Mammary epithelial cell (primary cell): Measurements from ENCODE around the gene TMEM182.

Source experiments
- CTCF ChIP-seq, 2 donors: IDR thresholded peaks in 1 of 2; conservative IDR thresholded peaks in 1 of 2; 2 replicates each; pipeline ENCODE4 v1.5.1; 2011 to 2012; ENCODE audit warnings: inconsistent platforms in 2 of 2, low read length in 2 of 2, mild to moderate bottlenecking in 2 of 2, control low read depth in 1 of 2, low read depth in 1 of 2; ENCODE audit not compliant: insufficient read depth in 1 of 2; ENCODE audit errors: extremely low read depth in 1 of 2
- EZH2 ChIP-seq: IDR thresholded peaks from 2 replicates; pipeline ENCODE4 v1.6.1; 2012; ENCODE audit warnings: low read length, inconsistent platforms, borderline replicate concordance

- TF ChIP-seq CTCF (conservative IDR thresholded peaks at IDR 0.05 in 1 of 2, IDR thresholded peaks at IDR 0.05 in 1 of 2; ENCODE audit: extremely low read depth in 1 of 2, insufficient read depth in 1 of 2, low read depth in 1 of 2, low read length in 2 of 2) (no peak), EZH2 (no peak)
These were observed at the start of gene TMEM182 for GRCh38 chr2:102761763-102762162.
